ENCODE measurements around the gene ZBTB8OS. TPM values are rescaled to one million over a fixed set of nuclear protein-coding genes. Genes with fewer than 3 reads are reported as not detected.

ZBTB8OS gene
- total and polyA plus RNA-seq, 8 donors = 36.0 to 45.0 (median 38.3) TPM

DNA sequence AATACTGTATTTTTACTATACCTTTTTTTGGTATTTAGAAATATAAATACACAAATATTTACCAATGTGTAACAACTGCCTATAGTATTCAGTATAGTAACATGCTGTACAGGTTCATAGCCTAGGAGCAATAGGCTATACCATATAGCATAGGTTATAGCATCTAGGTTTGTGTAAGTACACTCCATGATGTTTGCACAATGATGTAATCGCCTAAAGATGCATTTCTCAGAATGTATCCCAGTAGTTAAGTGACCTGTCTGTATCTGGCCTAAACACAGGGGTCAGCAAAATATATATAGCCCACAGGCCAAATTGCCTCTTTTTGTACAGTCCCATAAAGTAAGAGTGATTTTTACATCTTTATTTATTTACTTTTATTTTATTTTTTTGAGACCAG, 24.2 kb downstream of the ZBTB8OS start:
- H3K27me3 ChIP-seq = no peaks in the 10 kb centered on the region
- peaks cover 0 to 4% of the 10 kb centered on the region in 2 donors for H3K4me1 ChIP-seq
- H3K9me3 ChIP-seq = no peaks in the 10 kb centered on the region
- no peak overlapping the region for H3K27ac ChIP-seq
- peaks cover 0 to 63% of the 10 kb centered on the region in 2 donors for H3K36me3 ChIP-seq
- DNase-seq = no peak
- ATAC-seq = no peak
- TF ChIP-seq, protein P1, sequence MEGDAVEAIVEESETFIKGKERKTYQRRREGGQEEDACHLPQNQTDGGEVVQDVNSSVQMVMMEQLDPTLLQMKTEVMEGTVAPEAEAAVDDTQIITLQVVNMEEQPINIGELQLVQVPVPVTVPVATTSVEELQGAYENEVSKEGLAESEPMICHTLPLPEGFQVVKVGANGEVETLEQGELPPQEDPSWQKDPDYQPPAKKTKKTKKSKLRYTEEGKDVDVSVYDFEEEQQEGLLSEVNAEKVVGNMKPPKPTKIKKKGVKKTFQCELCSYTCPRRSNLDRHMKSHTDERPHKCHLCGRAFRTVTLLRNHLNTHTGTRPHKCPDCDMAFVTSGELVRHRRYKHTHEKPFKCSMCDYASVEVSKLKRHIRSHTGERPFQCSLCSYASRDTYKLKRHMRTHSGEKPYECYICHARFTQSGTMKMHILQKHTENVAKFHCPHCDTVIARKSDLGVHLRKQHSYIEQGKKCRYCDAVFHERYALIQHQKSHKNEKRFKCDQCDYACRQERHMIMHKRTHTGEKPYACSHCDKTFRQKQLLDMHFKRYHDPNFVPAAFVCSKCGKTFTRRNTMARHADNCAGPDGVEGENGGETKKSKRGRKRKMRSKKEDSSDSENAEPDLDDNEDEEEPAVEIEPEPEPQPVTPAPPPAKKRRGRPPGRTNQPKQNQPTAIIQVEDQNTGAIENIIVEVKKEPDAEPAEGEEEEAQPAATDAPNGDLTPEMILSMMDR (IDR thresholded peaks at IDR 0.05) = no peak
- intact Hi-C loops (cut with DNase I) = no loop called here
- no peak overlapping the region for H3K4me3 ChIP-seq

DNA sequence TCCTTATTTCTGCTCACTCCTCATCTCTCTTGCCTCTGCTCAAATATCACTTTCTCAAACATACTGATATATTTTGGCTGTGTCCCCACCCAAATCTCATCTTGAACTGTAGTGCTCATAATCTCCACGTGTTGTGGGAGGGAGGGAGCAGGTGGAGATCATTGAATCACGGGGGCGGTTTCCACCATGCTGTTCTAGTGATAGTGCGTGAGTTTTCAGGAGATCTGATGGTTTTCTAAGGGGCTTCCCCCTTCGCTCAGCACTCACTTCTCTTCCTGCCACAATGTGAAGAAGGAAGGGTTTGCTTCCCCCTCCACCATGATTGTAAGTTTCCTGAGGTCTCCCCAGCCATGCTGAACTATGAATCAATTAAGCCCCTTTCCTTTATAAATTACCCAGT, 26.6 kb downstream of the ZBTB8OS start:
- Histone ChIP-seq H3K27ac (no peak overlapping the region), H3K4me1 (peaks cover 0 to 4% of the 10 kb centered on the region in 2 donors), H3K4me3 (no peak overlapping the region), H3K27me3 (no peaks in the 10 kb centered on the region), H3K9me3 (no peaks in the 10 kb centered on the region), H3K36me3 (peaks cover 0 to 58% of the 10 kb centered on the region in 2 donors)
- TF ChIP-seq, protein P1 (IDR thresholded peaks at IDR 0.05) = no peak
- ATAC-seq = no peak
- intact Hi-C loops (cut with DNase I) = no loop called here
- no peak for DNase-seq

DNA sequence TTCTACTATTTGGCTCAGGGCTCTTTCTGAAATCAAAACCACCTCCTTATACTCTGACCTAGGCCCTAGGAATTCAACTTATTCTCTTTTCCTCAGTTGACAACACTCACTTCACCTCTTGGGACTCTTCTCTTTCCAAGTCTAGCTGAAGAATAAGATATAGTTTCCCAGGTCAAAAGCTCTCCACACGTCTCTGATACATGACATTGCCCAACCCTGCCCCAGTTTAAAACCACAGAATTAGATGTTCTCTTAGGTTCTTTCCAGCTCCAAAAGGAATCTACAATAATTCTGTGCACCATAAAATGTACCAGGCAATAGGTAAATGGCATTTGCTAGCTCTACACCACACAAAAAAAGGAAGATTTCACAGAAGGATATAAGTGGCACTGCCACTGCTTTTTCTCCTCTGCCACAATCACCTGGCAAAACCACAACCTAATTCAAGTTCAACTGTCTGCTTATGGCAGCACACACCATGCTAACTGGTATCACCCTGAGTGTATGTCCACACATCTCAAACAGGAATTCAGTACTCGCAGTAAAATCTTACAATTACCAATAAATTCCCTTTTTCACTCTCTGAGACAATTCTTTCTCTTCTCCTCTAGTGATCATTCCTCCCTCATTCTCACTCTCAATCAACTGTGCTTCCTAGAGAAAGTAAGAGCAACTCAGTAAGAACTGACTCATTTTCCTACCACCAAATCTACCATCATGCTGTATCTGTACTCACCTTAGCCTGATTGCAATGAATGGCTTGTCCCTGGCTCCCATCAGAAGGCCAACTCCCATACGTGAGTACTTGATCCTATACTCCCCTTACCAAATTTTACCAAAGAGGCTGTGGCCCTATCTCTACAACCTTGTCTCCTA, 27.3 kb downstream of the ZBTB8OS start:
- peaks cover 0 to 56% of the 10 kb centered on the region in 2 donors for H3K36me3 ChIP-seq
- no peak overlapping the region for H3K4me3 ChIP-seq

DNA sequence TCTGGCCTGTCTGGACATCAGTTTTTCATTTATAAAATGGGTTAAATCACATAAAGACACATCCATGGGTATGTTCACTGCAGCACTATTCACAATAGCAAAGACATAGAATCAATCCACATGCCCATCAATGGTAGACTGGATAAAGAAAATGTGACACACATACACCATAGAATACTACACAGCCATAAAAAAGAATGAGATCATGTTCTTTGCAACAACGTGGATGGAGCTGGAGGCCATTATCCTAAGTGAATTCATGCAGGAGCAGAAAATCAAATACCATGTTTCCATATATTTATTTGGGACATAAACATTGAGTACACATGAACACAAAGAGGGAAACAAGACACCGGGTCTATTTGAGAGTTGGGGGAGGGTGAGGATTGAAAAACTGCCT, 28.1 kb downstream of the ZBTB8OS start:
- ATAC-seq (no peak), DNase-seq (no peak)
- no peak overlapping the region for H3K27ac ChIP-seq
- H3K27me3 ChIP-seq = no peaks in the 10 kb centered on the region
- no peak overlapping the region for H3K4me3 ChIP-seq
- peaks cover 0 to 4% of the 10 kb centered on the region in 2 donors for H3K4me1 ChIP-seq
- peaks cover 0 to 47% of the 10 kb centered on the region in 2 donors for H3K36me3 ChIP-seq
- no peaks in the 10 kb centered on the region for H3K9me3 ChIP-seq
- intact Hi-C loops (cut with DNase I) = no loop called here
- TF ChIP-seq, protein P1 (IDR thresholded peaks at IDR 0.05) = no peak

More for the DNA sequence above, 27.3 kb downstream of the ZBTB8OS start:
- intact Hi-C loops (cut with DNase I) = no loop called here
- ATAC-seq (no peak), DNase-seq (no peak)
- TF ChIP-seq, protein P1 (IDR thresholded peaks at IDR 0.05) = no peak
- no peaks in the 10 kb centered on the region for H3K27me3 ChIP-seq
- no peak overlapping the region for H3K27ac ChIP-seq
- H3K4me1 ChIP-seq = peaks cover 0 to 4% of the 10 kb centered on the region in 2 donors
- no peaks in the 10 kb centered on the region for H3K9me3 ChIP-seq

DNA sequence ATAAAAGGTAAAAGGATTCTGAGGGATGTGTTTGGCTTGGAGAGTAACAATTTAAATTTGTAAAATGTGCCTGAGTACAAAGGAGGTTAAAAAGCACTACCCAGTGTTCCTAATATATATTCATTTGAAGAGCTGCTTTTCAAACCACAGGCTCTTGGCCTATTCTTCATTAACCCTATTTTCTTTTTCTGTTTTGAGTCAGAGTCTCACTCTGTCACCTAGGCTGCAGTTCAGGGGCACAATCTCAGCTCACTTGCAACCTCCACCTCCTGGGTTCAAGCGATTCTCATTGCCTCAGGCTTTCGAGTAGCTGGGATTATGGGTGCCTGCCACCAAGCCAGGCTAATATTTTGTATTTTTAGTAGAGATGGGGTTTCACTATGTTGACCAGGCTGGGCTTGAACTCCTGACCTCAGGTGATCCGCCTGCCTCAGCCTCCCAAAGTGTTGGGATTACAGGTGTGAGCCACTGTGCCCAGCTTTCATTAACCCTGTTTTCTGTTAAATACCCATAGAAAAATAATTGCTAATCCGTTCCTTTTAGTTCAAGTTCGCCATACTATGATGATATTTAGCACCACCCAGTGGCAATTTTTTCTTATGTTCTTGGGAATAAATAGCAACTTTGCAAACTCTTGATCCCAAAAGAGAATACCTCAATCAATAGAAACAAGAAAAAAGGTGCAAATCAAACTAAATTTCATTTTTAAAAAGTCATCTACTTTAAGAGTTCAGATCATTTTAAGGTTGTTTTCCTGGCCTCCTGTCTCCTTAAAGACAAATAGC, 30.5 kb downstream of the ZBTB8OS start:
- intact Hi-C loops (cut with DNase I) = no loop called here

More for the DNA sequence above, 30.5 kb downstream of the ZBTB8OS start:
- Histone ChIP-seq H3K9me3 (no peaks in the 10 kb centered on the region), H3K27ac (no peak overlapping the region), H3K4me1 (peaks cover 0 to 4% of the 10 kb centered on the region in 2 donors), H3K36me3 (peaks cover 0 to 26% of the 10 kb centered on the region in 2 donors), H3K27me3 (no peaks in the 10 kb centered on the region), H3K4me3 (no peak overlapping the region)
- DNase-seq (peak in 2 of 4 donors; percentile 6 to 28), ATAC-seq (no peak)
- TF ChIP-seq, protein P1 (IDR thresholded peaks at IDR 0.05) = no peak

Measured in left lung (tissue), 10 donors.